ENCODE data around the gene SCAPER.
A peak's percentile ranks its signal among the peaks of the same experiment; 100 is the strongest.
"Not testable (repeated sequence)": the region's sequence is repeated elsewhere in the genome, so short reads cannot be mapped to it uniquely, and the experiment has no call there.

The SCAPER gene

GRCh38 chr15:76904461-76905012 is 603 bp downstream of the SCAPER start:
- DNase-seq: no peak

- peak; percentile 4 for DNase-seq
These were observed 1.9 kb downstream of the SCAPER start for GRCh38 chr15:76903251-76903681.

GRCh38 chr15:76901965-76902364 is 3.2 kb downstream of the SCAPER start:
- DNase-seq: no peak

- not testable (repeated sequence) for DNase-seq
These were observed 5.2 kb downstream of the SCAPER start for GRCh38 chr15:76899931-76900310.

GRCh38 chr15:76899176-76899930 is 5.8 kb downstream of the SCAPER start:
- DNase-seq: not testable (repeated sequence)

- DNase-seq: no peak
These were observed 7.0 kb downstream of the SCAPER start for GRCh38 chr15:76898102-76898501.

GRCh38 chr15:76894174-76894573 is 11.0 kb downstream of the SCAPER start:
- no peak for DNase-seq

- not testable (repeated sequence) for DNase-seq
These were observed 12.3 kb downstream of the SCAPER start for GRCh38 chr15:76892836-76893235.

GRCh38 chr15:76887280-76888141 is 17.6 kb downstream of the SCAPER start:
- DNase-seq: not testable (repeated sequence)

- DNase-seq: no peak
These were observed 19.9 kb downstream of the SCAPER start for GRCh38 chr15:76885212-76885611.

- no peak for DNase-seq
These were observed 29.2 kb downstream of the SCAPER start for GRCh38 chr15:76875911-76876310.

GRCh38 chr15:76873066-76873465 is 32.1 kb downstream of the SCAPER start:
- DNase-seq: not testable (repeated sequence)

- no peak for DNase-seq
These were observed 33.2 kb downstream of the SCAPER start for GRCh38 chr15:76871930-76872329.

- no peak for DNase-seq
These were observed 36.4 kb downstream of the SCAPER start for GRCh38 chr15:76868740-76869139.

GRCh38 chr15:76866716-76867321 is 38.3 kb downstream of the SCAPER start:
- DNase-seq: no peak

- DNase-seq: no peak
These were observed 39.1 kb downstream of the SCAPER start for GRCh38 chr15:76866008-76866407.

GRCh38 chr15:76865548-76865991 is 39.6 kb downstream of the SCAPER start:
- no peak for DNase-seq

- DNase-seq: no peak
These were observed 40.6 kb downstream of the SCAPER start for GRCh38 chr15:76864586-76864985.

- DNase-seq: no peak
These were observed 41.4 kb downstream of the SCAPER start for GRCh38 chr15:76863693-76864092.

GRCh38 chr15:76863123-76863522 is 42.0 kb downstream of the SCAPER start:
- no peak for DNase-seq

- DNase-seq: no peak
These were observed 43.2 kb downstream of the SCAPER start for GRCh38 chr15:76861815-76862397.

- DNase-seq: no peak
These were observed 44.9 kb downstream of the SCAPER start for GRCh38 chr15:76860201-76860600.

- DNase-seq: not testable (repeated sequence)
These were observed 54.8 kb downstream of the SCAPER start for GRCh38 chr15:76850367-76850766.
